Stimulated activated CD4-positive, alpha-beta T cell treated with anti-CD3 and anti-CD28 coated beads, Interleukin-2, amount 100 ng/mL, for 4 hours (primary cell): ENCODE data around the gene NTRK1.
"Not testable (repeated sequence)": the region's sequence is repeated elsewhere in the genome, so short reads cannot be mapped to it uniquely, and the experiment has no call there.

Source experiments
- DNase-seq: peaks from one replicate; pipeline ENCODE4 v3.0.0-alpha.2; 2020; ENCODE audit warnings: low read depth

NTRK1 gene

GRCh38 chr1:156913809-156914387, 53.2 kb downstream of the NTRK1 start:
- no peak for DNase-seq

GRCh38 chr1:156914440-156914856, 53.8 kb downstream of the NTRK1 start:
- DNase-seq, result no peak

GRCh38 chr1:156920233-156921052, 59.8 kb downstream of the NTRK1 start, which contains the start of gene LRRC71:
Gene LRRC71, plus strand, starts transcription at chr1:156920632. Its CDS starts 172 bp downstream, at chr1:156920804.
- DNase-seq, result peak; percentile 51

GRCh38 chr1:156921053-156921529, 60.4 kb downstream of the NTRK1 start:
- DNase-seq, result no peak

- DNase-seq, result no peak
These were observed 62.5 kb downstream of the NTRK1 start for GRCh38 chr1:156922986-156923669.

GRCh38 chr1:156923670-156924477, 63.2 kb downstream of the NTRK1 start:
- DNase-seq, result no peak

- no peak for DNase-seq
These were observed 64.0 kb downstream of the NTRK1 start for GRCh38 chr1:156924478-156925153.

- no peak for DNase-seq
These were observed 64.7 kb downstream of the NTRK1 start for GRCh38 chr1:156925154-156926010.

GRCh38 chr1:156926175-156926574, 65.5 kb downstream of the NTRK1 start:
- no peak for DNase-seq

GRCh38 chr1:156926695-156927094, 66.0 kb downstream of the NTRK1 start:
- not testable (repeated sequence) for DNase-seq

- peak; percentile 49 for DNase-seq
These were observed 66.8 kb downstream of the NTRK1 start for GRCh38 chr1:156927215-156928042.

- no peak for DNase-seq
These were observed 67.5 kb downstream of the NTRK1 start for GRCh38 chr1:156928043-156928602.

GRCh38 chr1:156929596-156930238, 69.1 kb downstream of the NTRK1 start:
- no peak for DNase-seq

- DNase-seq, result no peak
These were observed 69.8 kb downstream of the NTRK1 start for GRCh38 chr1:156930483-156930882.
